IPS-NIHi7 (cell line): ENCODE data around the gene CAMK2N2.

Experiments
- DNase-seq: peaks from one replicate; pipeline ENCODE4 v3.0.0; 2012; ENCODE audit warnings: mixed read lengths; ENCODE audit errors: extremely low spot score

The CAMK2N2 gene

GRCh38 chr3:184240384-184241140 lies 20.8 kb downstream of the CAMK2N2 start:
- peak; percentile 70 for DNase-seq

GRCh38 chr3:184239708-184240107 lies 21.6 kb downstream of the CAMK2N2 start:
- no peak for DNase-seq

- DNase-seq = no peak
These were observed 22.1 kb downstream of the CAMK2N2 start for GRCh38 chr3:184239221-184239620.

GRCh38 chr3:184238246-184238818 lies 23.0 kb downstream of the CAMK2N2 start:
- no peak for DNase-seq

- no peak for DNase-seq
These were observed 23.5 kb downstream of the CAMK2N2 start for GRCh38 chr3:184237807-184238206.

GRCh38 chr3:184237211-184237610 lies 24.1 kb downstream of the CAMK2N2 start:
- DNase-seq = no peak

GRCh38 chr3:184236636-184237035 lies 24.7 kb downstream of the CAMK2N2 start:
- DNase-seq = no peak

GRCh38 chr3:184236033-184236410 lies 25.3 kb downstream of the CAMK2N2 start:
- no peak for DNase-seq

- no peak for DNase-seq
These were observed 25.8 kb downstream of the CAMK2N2 start for GRCh38 chr3:184235381-184236032.

GRCh38 chr3:184234671-184235380 lies 26.5 kb downstream of the CAMK2N2 start:
- DNase-seq = no peak

- DNase-seq = no peak
These were observed 27.1 kb downstream of the CAMK2N2 start for GRCh38 chr3:184234224-184234623.

GRCh38 chr3:184233127-184233843 lies 28.1 kb downstream of the CAMK2N2 start:
- no peak for DNase-seq

- DNase-seq = no peak
These were observed 29.7 kb downstream of the CAMK2N2 start for GRCh38 chr3:184231671-184232070.

- DNase-seq = no peak
These were observed 30.5 kb downstream of the CAMK2N2 start for GRCh38 chr3:184230603-184231528.

GRCh38 chr3:184230081-184230602 lies 31.2 kb downstream of the CAMK2N2 start:
- no peak for DNase-seq

- peak; percentile 97 for DNase-seq
These were observed 31.8 kb downstream of the CAMK2N2 start, which contains the start of gene VWA5B2 for GRCh38 chr3:184229394-184230080. TSS of gene VWA5B2 (plus strand) at chr3:184229585. CDS start at chr3:184230529, 944 bp downstream.

GRCh38 chr3:184228376-184229137 lies 32.8 kb downstream of the CAMK2N2 start:
- DNase-seq = no peak

- DNase-seq = peak; percentile 87
These were observed 33.8 kb downstream of the CAMK2N2 start for GRCh38 chr3:184227481-184227935.

- no peak for DNase-seq
These were observed 37.4 kb downstream of the CAMK2N2 start for GRCh38 chr3:184223946-184224345.
